HCT116 (cell line): Measurements from ENCODE around the gene SLC7A8. TPM values are rescaled to one million over a fixed set of nuclear protein-coding genes. Genes with fewer than 3 reads are reported as not detected.

Experiments
- ATAC-seq: fragments of 200-7000 bp; cut with Tn5 transposase; 2 replicates; pipeline ENCODE4 v1.9.1; 2020; ENCODE audit warnings: mild to moderate bottlenecking, moderate library complexity
- BruUV-seq: library from RNA; stranded (reverse); fragments of 400-500 nt; replicated peaks from 2 replicates; lab custom pipeline; 2021; lab: Mats Ljungman, UMichigan
- CTCF ChIA-PET: fragments of 300-600 bp; sonication (Branson Sonifier 250); formaldehyde crosslinking; loops from one replicate; lab custom pipeline; 2021; ENCODE audit warnings: antibody characterized with exemption; lab: Charles Lee
- POLR2A ChIA-PET: fragments of 300-600, 350-600 bp; sonication (Branson Sonifier 250); formaldehyde crosslinking; loops from one replicate; lab custom pipeline; 2021; ENCODE audit warnings: antibody characterized with exemption; lab: Charles Lee
- RAD21 ChIA-PET, 2 experiments: fragments of 300-600 bp; sonication (Branson Sonifier 250); formaldehyde crosslinking; loops; one replicate each; lab custom pipeline; 2023; ENCODE audit warnings: low total read pairs in 2 of 2; ENCODE audit not compliant: uncharacterized antibody in 2 of 2, unreplicated experiment in 2 of 2, low non-redundant PET in 1 of 2; lab: Charles Lee
- DNase-seq: peaks from one replicate; pipeline ENCODE4 v3.0.0-alpha.2; 2010; ENCODE audit warnings: low read depth, low spot score
- H2AFZ ChIP-seq: fragments of 200-600 bp; shearing (Covaris generic), sonication (generic); 2 replicates; pipeline ENCODE4 v1.6.1; 2017; ENCODE audit warnings: low read depth, mixed run types, mixed read lengths, antibody characterized with exemption, low read length; ENCODE audit not compliant: poor library complexity, severe bottlenecking
- H3K27ac ChIP-seq: 2 replicates; pipeline ENCODE4 v1.5.1; 2012; ENCODE audit warnings: low read depth, low read length
- H3K27me3 ChIP-seq: fragments of 200-600 bp; sonication (generic); 2 replicates; pipeline ENCODE4 v1.6.1; 2016; ENCODE audit warnings: mixed run types, low read length, mixed read lengths; ENCODE audit not compliant: insufficient read depth
- H3K36me3 ChIP-seq, 2 experiments: fragments of 200-500 bp in 1 of 2; fragments of 200-600 bp in 1 of 2; sonication (Bioruptor generic) in 1 of 2; sonication (generic) in 1 of 2; 2 replicates each; pipeline versions ENCODE4 v1.5.1 to v1.6.1; 2014 to 2016; ENCODE audit warnings: low read length in 2 of 2, inconsistent platforms in 1 of 2, mixed read lengths in 1 of 2, mixed run types in 1 of 2; ENCODE audit not compliant: insufficient read depth in 2 of 2, control insufficient read depth in 1 of 2
- H3K4me1 ChIP-seq, 2 experiments: fragments of 200-600 bp in 1 of 2; sonication (generic) in 1 of 2; 2 replicates each; pipeline versions ENCODE4 v1.5.1 to v1.6.1; 2012 to 2017; ENCODE audit warnings: low read length in 2 of 2, inconsistent platforms in 1 of 2, mild to moderate bottlenecking in 1 of 2, mixed read lengths in 1 of 2, mixed run types in 1 of 2, moderate library complexity in 1 of 2; ENCODE audit not compliant: insufficient read depth in 2 of 2, control insufficient read depth in 1 of 2
- H3K4me2 ChIP-seq: fragments of 200-600 bp; sonication (generic); 2 replicates; pipeline ENCODE4 v1.6.1; 2017; ENCODE audit warnings: mixed run types, low read length, mixed read lengths
- H3K4me3 ChIP-seq, 2 experiments: fragments of 200-600 bp in 1 of 2; sonication (generic) in 1 of 2; replicated peaks in 1 of 2; 2 replicates each; pipeline ENCODE4 v1.5.1; 2011 to 2016; ENCODE audit warnings: low read length in 2 of 2, control low read depth in 1 of 2, low read depth in 1 of 2, mild to moderate bottlenecking in 1 of 2, mixed read lengths in 1 of 2, mixed run types in 1 of 2
- H3K79me2 ChIP-seq: fragments of 200-600 bp; sonication (generic); 2 replicates; pipeline ENCODE4 v1.6.1; 2017; ENCODE audit warnings: mild to moderate bottlenecking, mixed run types, low read length, moderate library complexity, mixed read lengths; ENCODE audit not compliant: insufficient read depth
- H3K9ac ChIP-seq: fragments of 200-600 bp; sonication (generic); 2 replicates; pipeline ENCODE4 v1.6.1; 2016; ENCODE audit warnings: low read length, mixed read lengths
- H3K9me2 ChIP-seq: fragments of 200-600 bp; sonication (generic), shearing (Covaris generic); 2 replicates; pipeline ENCODE4 v1.6.1; 2017; ENCODE audit warnings: mixed run types, mild to moderate bottlenecking, moderate library complexity; ENCODE audit not compliant: insufficient read depth
- H3K9me3 ChIP-seq, 2 experiments: fragments of 200-500 bp in 1 of 2; fragments of 200-600 bp in 1 of 2; sonication (Bioruptor generic) in 1 of 2; sonication (generic) in 1 of 2; 2 replicates each; pipeline ENCODE4 v1.6.1; 2014 to 2017; ENCODE audit warnings: low read length in 2 of 2, mixed read lengths in 2 of 2, inconsistent platforms in 1 of 2, low read depth in 1 of 2, mild to moderate bottlenecking in 1 of 2, mixed run types in 1 of 2, moderate library complexity in 1 of 2; ENCODE audit not compliant: control insufficient read depth in 1 of 2, insufficient read depth in 1 of 2
- H4K20me1 ChIP-seq: fragments of 200-600 bp; sonication (generic), shearing (Covaris generic); 2 replicates; pipeline ENCODE4 v1.6.1; 2017; ENCODE audit warnings: mixed run types, mild to moderate bottlenecking, moderate library complexity; ENCODE audit not compliant: insufficient read depth
- ATF3 ChIP-seq: IDR thresholded peaks from 2 replicates; pipeline ENCODE4 v1.6.1; 2012
- CBX3 ChIP-seq: IDR thresholded peaks from 2 replicates; pipeline ENCODE4 v1.6.1; 2012; ENCODE audit warnings: low read depth
- ELF1 ChIP-seq: IDR thresholded peaks from 2 replicates; pipeline ENCODE4 v1.6.1; 2012; ENCODE audit warnings: low read depth, borderline replicate concordance
- EZH2phosphoT487 ChIP-seq: fragments of 200-600 bp; IDR thresholded peaks from 2 replicates; pipeline ENCODE4 v1.6.1; 2018; ENCODE audit warnings: antibody characterized with exemption, borderline replicate concordance
- JUND ChIP-seq: IDR thresholded peaks from 2 replicates; pipeline ENCODE4 v1.6.1; 2012
- POLR2AphosphoS5 ChIP-seq: IDR thresholded peaks from 2 replicates; pipeline ENCODE4 v1.6.1; 2011; ENCODE audit warnings: mild to moderate bottlenecking, low read depth, low read length, moderate library complexity
- SIN3A ChIP-seq: IDR thresholded peaks from 2 replicates; pipeline ENCODE4 v1.6.1; 2012; ENCODE audit warnings: low read depth
- SP1 ChIP-seq: IDR thresholded peaks from 2 replicates; pipeline ENCODE4 v1.6.1; 2012; ENCODE audit warnings: low read depth
- TCF7L2 ChIP-seq: IDR thresholded peaks from 2 replicates; pipeline ENCODE4 v1.7.0; 2011; ENCODE audit warnings: borderline replicate concordance, inconsistent platforms; ENCODE audit not compliant: insufficient read depth, insufficient read length; ENCODE audit errors: extremely low read depth
- ZFX ChIP-seq: fragments of 450-650 bp; IDR thresholded peaks from 2 replicates; pipeline ENCODE4 v1.6.1; 2017
- intact Hi-C: fragments of 100-400 bp; cut with micrococcal nuclease; formaldehyde crosslinking; loops from 2 replicates; pipeline ENCODE4 v1.10.0; 2022
- total RNA-seq: library from RNA; stranded (reverse); gene quantifications from one replicate; pipeline ENCODE4 v1.2.1, GENCODE V29; 2021; ENCODE audit not compliant: unreplicated experiment
- TF ChIP-seq, protein P1 (sequence below), 3 experiments: fragments of 200-600 bp in 1 of 3; sonication (generic) in 1 of 3; IDR thresholded peaks in 2 of 3; conservative IDR thresholded peaks in 1 of 3; 2 replicates each; pipeline ENCODE4 v1.5.1; 2012 to 2017; ENCODE audit warnings: low read depth in 2 of 3, low read length in 2 of 3, antibody characterized with exemption in 1 of 3, borderline replicate concordance in 1 of 3, control low read depth in 1 of 3, mild to moderate bottlenecking in 1 of 3, mixed read lengths in 1 of 3, mixed run types in 1 of 3, moderate library complexity in 1 of 3; ENCODE audit not compliant: insufficient read depth in 1 of 3
- TF ChIP-seq, protein P2 (sequence below): IDR thresholded peaks from 2 replicates; pipeline ENCODE4 v1.6.1; 2012
- TF ChIP-seq, protein P3 (sequence below): IDR thresholded peaks from 2 replicates; pipeline ENCODE4 v1.6.1; 2011; ENCODE audit warnings: mild to moderate bottlenecking, low read length, moderate library complexity; ENCODE audit not compliant: insufficient replicate concordance; ENCODE audit errors: extremely low read depth

SLC7A8 gene
- total RNA-seq, 1 experiment from 2014 or later, result 5.3 TPM

DNA sequence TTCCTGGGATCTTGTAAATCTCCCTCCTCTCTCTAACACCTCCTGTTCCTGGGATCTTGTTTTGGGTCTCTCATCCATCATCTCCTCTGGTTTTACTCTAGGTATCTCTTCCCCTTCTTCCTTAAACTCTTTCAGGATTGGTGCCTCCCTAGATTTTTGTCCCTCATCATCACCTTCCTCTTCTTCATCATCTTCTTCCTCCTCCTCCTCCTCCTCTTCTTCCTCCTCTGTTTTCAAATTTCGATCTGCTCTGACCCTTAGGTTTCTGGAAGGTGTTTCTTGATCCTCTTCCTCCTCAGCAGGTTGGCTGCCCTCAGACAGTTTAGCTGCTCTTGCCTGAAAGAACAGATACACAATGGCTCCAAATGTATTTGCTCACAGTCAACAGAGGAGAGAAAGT is 103.0 kb downstream of the SLC7A8 start:
- H3K27ac ChIP-seq, result no peak overlapping the region
- H3K79me2 ChIP-seq, result peaks cover 21% of the 10 kb centered on the region
- no peaks in the 10 kb centered on the region for H3K27me3 ChIP-seq
- POLR2A ChIA-PET, result interaction anchor here (1.2 kb wide), 1 partner anchor 15 kb away, joined by 3 read pairs; the partner anchor contains the start of genes ACIN1 and C14orf119
- ATAC-seq (no peak), DNase-seq (no peak)
- H3K4me2 ChIP-seq, result no peak overlapping the region
- H3K9ac ChIP-seq, result no peak overlapping the region
- H4K20me1 ChIP-seq, result no peaks in the 10 kb centered on the region
- RAD21 ChIA-PET, result no interaction called here
- H3K9me3 ChIP-seq, result no peaks in the 10 kb centered on the region
- no peaks in the 10 kb centered on the region for H3K9me2 ChIP-seq
- peaks cover 62 to 65% of the 10 kb centered on the region in 2 experiments for H3K36me3 ChIP-seq
- no peak overlapping the region for H2AFZ ChIP-seq
- intact Hi-C loops, result no loop called here
- no peak overlapping the region for H3K4me3 ChIP-seq
- BruUV-seq, result no TSS peak
- TF ChIP-seq ATF3 (no peak), SIN3A (no peak), JUND (no peak), TCF7L2 (no peak), CBX3 (no peak), SP1 (no peak), ELF1 (no peak), POLR2AphosphoS5 (no peak), EZH2phosphoT487 (no peak), ZFX (no peak)
- TF ChIP-seq, protein P1, sequence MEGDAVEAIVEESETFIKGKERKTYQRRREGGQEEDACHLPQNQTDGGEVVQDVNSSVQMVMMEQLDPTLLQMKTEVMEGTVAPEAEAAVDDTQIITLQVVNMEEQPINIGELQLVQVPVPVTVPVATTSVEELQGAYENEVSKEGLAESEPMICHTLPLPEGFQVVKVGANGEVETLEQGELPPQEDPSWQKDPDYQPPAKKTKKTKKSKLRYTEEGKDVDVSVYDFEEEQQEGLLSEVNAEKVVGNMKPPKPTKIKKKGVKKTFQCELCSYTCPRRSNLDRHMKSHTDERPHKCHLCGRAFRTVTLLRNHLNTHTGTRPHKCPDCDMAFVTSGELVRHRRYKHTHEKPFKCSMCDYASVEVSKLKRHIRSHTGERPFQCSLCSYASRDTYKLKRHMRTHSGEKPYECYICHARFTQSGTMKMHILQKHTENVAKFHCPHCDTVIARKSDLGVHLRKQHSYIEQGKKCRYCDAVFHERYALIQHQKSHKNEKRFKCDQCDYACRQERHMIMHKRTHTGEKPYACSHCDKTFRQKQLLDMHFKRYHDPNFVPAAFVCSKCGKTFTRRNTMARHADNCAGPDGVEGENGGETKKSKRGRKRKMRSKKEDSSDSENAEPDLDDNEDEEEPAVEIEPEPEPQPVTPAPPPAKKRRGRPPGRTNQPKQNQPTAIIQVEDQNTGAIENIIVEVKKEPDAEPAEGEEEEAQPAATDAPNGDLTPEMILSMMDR (IDR thresholded peaks at IDR 0.05 in 2 of 3, conservative IDR thresholded peaks at IDR 0.05 in 1 of 3; ENCODE audit: borderline replicate concordance in 1 of 3, insufficient read depth in 1 of 3, low read depth in 2 of 3, low read length in 2 of 3), result no peak
- TF ChIP-seq, protein P2, sequence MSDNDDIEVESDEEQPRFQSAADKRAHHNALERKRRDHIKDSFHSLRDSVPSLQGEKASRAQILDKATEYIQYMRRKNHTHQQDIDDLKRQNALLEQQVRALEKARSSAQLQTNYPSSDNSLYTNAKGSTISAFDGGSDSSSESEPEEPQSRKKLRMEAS, result no peak
- TF ChIP-seq, protein P3, sequence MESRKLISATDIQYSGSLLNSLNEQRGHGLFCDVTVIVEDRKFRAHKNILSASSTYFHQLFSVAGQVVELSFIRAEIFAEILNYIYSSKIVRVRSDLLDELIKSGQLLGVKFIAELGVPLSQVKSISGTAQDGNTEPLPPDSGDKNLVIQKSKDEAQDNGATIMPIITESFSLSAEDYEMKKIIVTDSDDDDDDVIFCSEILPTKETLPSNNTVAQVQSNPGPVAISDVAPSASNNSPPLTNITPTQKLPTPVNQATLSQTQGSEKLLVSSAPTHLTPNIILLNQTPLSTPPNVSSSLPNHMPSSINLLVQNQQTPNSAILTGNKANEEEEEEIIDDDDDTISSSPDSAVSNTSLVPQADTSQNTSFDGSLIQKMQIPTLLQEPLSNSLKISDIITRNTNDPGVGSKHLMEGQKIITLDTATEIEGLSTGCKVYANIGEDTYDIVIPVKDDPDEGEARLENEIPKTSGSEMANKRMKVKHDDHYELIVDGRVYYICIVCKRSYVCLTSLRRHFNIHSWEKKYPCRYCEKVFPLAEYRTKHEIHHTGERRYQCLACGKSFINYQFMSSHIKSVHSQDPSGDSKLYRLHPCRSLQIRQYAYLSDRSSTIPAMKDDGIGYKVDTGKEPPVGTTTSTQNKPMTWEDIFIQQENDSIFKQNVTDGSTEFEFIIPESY, result no peak
- peaks cover 13 to 41% of the 10 kb centered on the region in 2 experiments for H3K4me1 ChIP-seq
- CTCF ChIA-PET, result interaction anchor here (3.5 kb wide), 1 partner anchor 9 kb away, joined by 12 read pairs; no protein-coding TSS in a partner anchor
